ENCODE measurements around the gene TBCC. TPM values are rescaled to one million over a fixed set of nuclear protein-coding genes. Genes with fewer than 3 reads are reported as not detected.

Gene TBCC
- total RNA-seq, 1 donor: 33.7 TPM

GRCh38 chr6:42766163-42766670 is 20.3 kb upstream of the TBCC start:
- Histone ChIP-seq H3K4me1 (ENCODE audit: insufficient read depth, low read length) (peaks cover 10% of the 10 kb centered on the region), H3K27ac (ENCODE audit: low read depth, low read length) (peak overlapping the region; percentile 39), H3K27me3 (ENCODE audit: insufficient read depth, low read length) (no peaks in the 10 kb centered on the region), H3K36me3 (ENCODE audit: insufficient read depth, low read length) (no peaks in the 10 kb centered on the region), H2AFZ (ENCODE audit: low read length) (no peak overlapping the region), H3K4me2 (ENCODE audit: insufficient read depth, low read length) (peak overlapping the region; percentile 28), H3K79me2 (ENCODE audit: insufficient read depth, low read length) (no peaks in the 10 kb centered on the region), H4K20me1 (ENCODE audit: insufficient read depth, low read length) (no peaks in the 10 kb centered on the region), H3K4me3 (ENCODE audit: insufficient read depth, low read length) (no peak overlapping the region), H3K9me3 (ENCODE audit: low read depth, low read length) (no peaks in the 10 kb centered on the region)
- TF ChIP-seq, protein P1, sequence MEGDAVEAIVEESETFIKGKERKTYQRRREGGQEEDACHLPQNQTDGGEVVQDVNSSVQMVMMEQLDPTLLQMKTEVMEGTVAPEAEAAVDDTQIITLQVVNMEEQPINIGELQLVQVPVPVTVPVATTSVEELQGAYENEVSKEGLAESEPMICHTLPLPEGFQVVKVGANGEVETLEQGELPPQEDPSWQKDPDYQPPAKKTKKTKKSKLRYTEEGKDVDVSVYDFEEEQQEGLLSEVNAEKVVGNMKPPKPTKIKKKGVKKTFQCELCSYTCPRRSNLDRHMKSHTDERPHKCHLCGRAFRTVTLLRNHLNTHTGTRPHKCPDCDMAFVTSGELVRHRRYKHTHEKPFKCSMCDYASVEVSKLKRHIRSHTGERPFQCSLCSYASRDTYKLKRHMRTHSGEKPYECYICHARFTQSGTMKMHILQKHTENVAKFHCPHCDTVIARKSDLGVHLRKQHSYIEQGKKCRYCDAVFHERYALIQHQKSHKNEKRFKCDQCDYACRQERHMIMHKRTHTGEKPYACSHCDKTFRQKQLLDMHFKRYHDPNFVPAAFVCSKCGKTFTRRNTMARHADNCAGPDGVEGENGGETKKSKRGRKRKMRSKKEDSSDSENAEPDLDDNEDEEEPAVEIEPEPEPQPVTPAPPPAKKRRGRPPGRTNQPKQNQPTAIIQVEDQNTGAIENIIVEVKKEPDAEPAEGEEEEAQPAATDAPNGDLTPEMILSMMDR (IDR thresholded peaks at IDR 0.05; ENCODE audit: extremely low read depth, low read depth, low read length): no peak
- peak; percentile 85 for DNase-seq (ENCODE audit: insufficient read length, low spot score, missing footprints)

DNA sequence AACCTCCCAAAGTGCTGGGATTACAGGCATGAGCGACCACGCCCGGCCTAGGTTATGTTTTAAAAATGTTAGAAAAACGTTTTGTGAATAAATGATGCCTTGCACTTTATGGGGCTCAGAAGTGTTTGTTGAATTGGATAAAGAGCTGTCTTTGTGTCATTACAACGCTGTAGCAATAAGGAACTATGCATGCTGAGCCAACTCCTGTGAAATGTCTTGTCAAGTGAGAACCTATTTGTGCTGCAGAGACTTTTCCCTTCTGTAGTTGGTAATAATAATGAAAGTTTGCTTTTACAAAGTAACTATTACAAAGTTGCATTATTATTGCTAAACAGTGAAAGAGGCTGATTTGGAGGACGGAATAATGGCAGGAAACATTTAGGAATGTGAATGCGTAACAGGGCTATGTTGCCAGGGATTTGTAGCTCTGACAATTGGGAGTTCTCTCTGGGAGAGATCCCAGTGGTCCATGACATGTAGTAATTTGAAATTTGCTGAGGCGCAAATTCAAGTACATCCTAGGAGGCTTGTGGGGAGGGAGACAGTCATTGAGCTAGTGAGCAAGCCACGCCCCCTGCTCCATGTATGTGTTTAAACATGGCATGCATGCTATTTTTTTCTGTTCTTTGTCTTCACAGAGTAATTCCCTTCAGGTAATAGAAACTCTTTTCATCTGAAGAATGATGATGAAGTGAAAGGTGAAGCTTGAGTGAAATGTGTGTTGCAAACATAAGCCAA is 19.2 kb upstream of the TBCC start:
- H3K4me2 ChIP-seq (ENCODE audit: insufficient read depth, low read length): no peak overlapping the region

GRCh38 chr6:42762950-42763349 is 17.0 kb upstream of the TBCC start:
- no peak for DNase-seq (ENCODE audit: insufficient read length, low spot score, missing footprints)
- TF ChIP-seq, protein P1 (IDR thresholded peaks at IDR 0.05; ENCODE audit: extremely low read depth, low read depth, low read length): no peak
- Histone ChIP-seq H3K27ac (ENCODE audit: low read depth, low read length) (no peak overlapping the region), H3K36me3 (ENCODE audit: insufficient read depth, low read length) (no peaks in the 10 kb centered on the region), H3K27me3 (ENCODE audit: insufficient read depth, low read length) (no peaks in the 10 kb centered on the region), H3K4me2 (ENCODE audit: insufficient read depth, low read length) (no peak overlapping the region), H4K20me1 (ENCODE audit: insufficient read depth, low read length) (no peaks in the 10 kb centered on the region), H3K4me3 (ENCODE audit: insufficient read depth, low read length) (no peak overlapping the region), H3K79me2 (ENCODE audit: insufficient read depth, low read length) (no peaks in the 10 kb centered on the region), H3K9me3 (ENCODE audit: low read depth, low read length) (no peaks in the 10 kb centered on the region), H3K4me1 (ENCODE audit: insufficient read depth, low read length) (peaks cover 10% of the 10 kb centered on the region), H2AFZ (ENCODE audit: low read length) (no peak overlapping the region)

More for the DNA sequence above, 19.2 kb upstream of the TBCC start:
- Histone ChIP-seq H2AFZ (ENCODE audit: low read length) (no peak overlapping the region), H3K9me3 (ENCODE audit: low read depth, low read length) (no peaks in the 10 kb centered on the region), H3K4me1 (ENCODE audit: insufficient read depth, low read length) (peaks cover 10% of the 10 kb centered on the region), H3K36me3 (ENCODE audit: insufficient read depth, low read length) (no peaks in the 10 kb centered on the region), H3K4me3 (ENCODE audit: insufficient read depth, low read length) (no peak overlapping the region), H3K79me2 (ENCODE audit: insufficient read depth, low read length) (no peaks in the 10 kb centered on the region), H3K27ac (ENCODE audit: low read depth, low read length) (no peak overlapping the region), H4K20me1 (ENCODE audit: insufficient read depth, low read length) (no peaks in the 10 kb centered on the region), H3K27me3 (ENCODE audit: insufficient read depth, low read length) (no peaks in the 10 kb centered on the region)
- TF ChIP-seq, protein P1 (IDR thresholded peaks at IDR 0.05; ENCODE audit: extremely low read depth, low read depth, low read length): no peak
- DNase-seq (ENCODE audit: insufficient read length, low spot score, missing footprints): no peak

GRCh38 chr6:42762426-42762859 is 16.5 kb upstream of the TBCC start:
- Histone ChIP-seq H3K4me3 (ENCODE audit: insufficient read depth, low read length) (no peak overlapping the region), H3K36me3 (ENCODE audit: insufficient read depth, low read length) (no peaks in the 10 kb centered on the region), H3K79me2 (ENCODE audit: insufficient read depth, low read length) (no peaks in the 10 kb centered on the region), H3K4me2 (ENCODE audit: insufficient read depth, low read length) (no peak overlapping the region), H4K20me1 (ENCODE audit: insufficient read depth, low read length) (no peaks in the 10 kb centered on the region), H3K4me1 (ENCODE audit: insufficient read depth, low read length) (peaks cover 10% of the 10 kb centered on the region), H3K9me3 (ENCODE audit: low read depth, low read length) (no peaks in the 10 kb centered on the region), H3K27ac (ENCODE audit: low read depth, low read length) (no peak overlapping the region), H2AFZ (ENCODE audit: low read length) (no peak overlapping the region), H3K27me3 (ENCODE audit: insufficient read depth, low read length) (no peaks in the 10 kb centered on the region)
- DNase-seq (ENCODE audit: insufficient read length, low spot score, missing footprints): no peak
- TF ChIP-seq, protein P1 (IDR thresholded peaks at IDR 0.05; ENCODE audit: extremely low read depth, low read depth, low read length): no peak
